ENCODE results near the gene BATF.

The BATF gene

GRCh38 chr14:75486318-75486717, 36.0 kb upstream of the BATF start:
- no peak for TF ChIP-seq CTCF (IDR thresholded peaks at IDR 0.05; ENCODE audit: extremely low read depth, missing control alignments)
- no peak for DNase-seq (ENCODE audit: low spot score)

- DNase-seq (ENCODE audit: low spot score) = no peak
- TF ChIP-seq CTCF (IDR thresholded peaks at IDR 0.05; ENCODE audit: extremely low read depth, missing control alignments) = no peak
Measured at GRCh38 chr14:75487155-75487671, 35.1 kb upstream of the BATF start.

- no peak for TF ChIP-seq CTCF (IDR thresholded peaks at IDR 0.05; ENCODE audit: extremely low read depth, missing control alignments)
- no peak for DNase-seq (ENCODE audit: low spot score)
Measured at GRCh38 chr14:75489480-75489837, 32.8 kb upstream of the BATF start.

- DNase-seq (ENCODE audit: low spot score) = no peak
- no peak for TF ChIP-seq CTCF (IDR thresholded peaks at IDR 0.05; ENCODE audit: extremely low read depth, missing control alignments)
Measured at GRCh38 chr14:75491376-75491978, 30.8 kb upstream of the BATF start.

- DNase-seq (ENCODE audit: low spot score) = no peak
- TF ChIP-seq CTCF (IDR thresholded peaks at IDR 0.05; ENCODE audit: extremely low read depth, missing control alignments) = no peak
Measured at GRCh38 chr14:75492832-75493591, 29.3 kb upstream of the BATF start.

- DNase-seq (ENCODE audit: low spot score) = no peak
- TF ChIP-seq CTCF (IDR thresholded peaks at IDR 0.05; ENCODE audit: extremely low read depth, missing control alignments) = no peak
Measured at GRCh38 chr14:75493592-75494087, 28.6 kb upstream of the BATF start.

GRCh38 chr14:75494896-75495295, 27.4 kb upstream of the BATF start:
- TF ChIP-seq CTCF (IDR thresholded peaks at IDR 0.05; ENCODE audit: extremely low read depth, missing control alignments) = no peak
- no peak for DNase-seq (ENCODE audit: low spot score)
